HepG2 (cell line): ENCODE measurements around the gene RNASE13. TPM values are rescaled to one million over a fixed set of nuclear protein-coding genes. Genes with fewer than 3 reads are reported as not detected.
A peak's percentile ranks its signal among the peaks of the same experiment; 100 is the strongest.

ENCODE experiments used
- ATF7 ChIP-seq, 2 experiments: fragments of 450-650 bp in 1 of 2; sonication (generic) in 1 of 2; formaldehyde crosslinking in 1 of 2; IDR thresholded peaks; 2 replicates each; pipeline versions ENCODE4 v1.4.0 to v1.6.1; 2016 to 2020; ENCODE audit warnings: antibody characterized with exemption in 1 of 2, mild to moderate bottlenecking in 1 of 2, missing genetic modification reagents in 1 of 2
- ELK4 ChIP-seq: sonication (generic); formaldehyde crosslinking; IDR thresholded peaks from 2 replicates; pipeline ENCODE4 v1.9.0; 2021; ENCODE audit warnings: missing genetic modification reagents, borderline replicate concordance
- GTF3A ChIP-seq: sonication (generic); formaldehyde crosslinking; conservative IDR thresholded peaks from 2 replicates; pipeline ENCODE4 v1.4.0; 2020; ENCODE audit warnings: mild to moderate bottlenecking, missing genetic modification reagents
- MED13 ChIP-seq: sonication (generic); formaldehyde crosslinking; IDR thresholded peaks from 2 replicates; pipeline ENCODE4 v1.5.0; 2020; ENCODE audit warnings: missing genetic modification reagents
- NAIF1 ChIP-seq: sonication (generic); formaldehyde crosslinking; IDR thresholded peaks from 2 replicates; pipeline ENCODE4 v1.5.0; 2020; ENCODE audit warnings: mild to moderate bottlenecking, missing genetic modification reagents, borderline replicate concordance
- RERE ChIP-seq: IDR thresholded peaks from 2 replicates; pipeline ENCODE4 v1.6.1; 2016; ENCODE audit warnings: low read depth, missing genetic modification reagents, missing compliant biosample characterization
- RNF2 ChIP-seq: fragments of 450-650 bp; conservative IDR thresholded peaks from 2 replicates; pipeline ENCODE4 v1.6.1; 2016; ENCODE audit warnings: low read depth
- TFDP2 ChIP-seq: sonication (generic); formaldehyde crosslinking; IDR thresholded peaks from 2 replicates; pipeline ENCODE4 v1.4.0; 2020; ENCODE audit warnings: missing genetic modification reagents
- ZNF329 ChIP-seq: sonication (generic); formaldehyde crosslinking; IDR thresholded peaks from 2 replicates; pipeline ENCODE4 v1.9.0; 2021; ENCODE audit warnings: low read depth, mild to moderate bottlenecking, missing genetic modification reagents
- ZNF367 ChIP-seq: sonication (generic); formaldehyde crosslinking; IDR thresholded peaks from 2 replicates; pipeline ENCODE4 v1.4.0; 2020; ENCODE audit warnings: missing genetic modification reagents, borderline replicate concordance
- ZNF616 ChIP-seq: sonication (generic); formaldehyde crosslinking; IDR thresholded peaks from 2 replicates; pipeline ENCODE4 v1.5.0; 2020; ENCODE audit warnings: low read depth, mild to moderate bottlenecking, missing genetic modification reagents
- ZNF674 ChIP-seq: sonication (generic); formaldehyde crosslinking; IDR thresholded peaks from 2 replicates; pipeline ENCODE4 v1.5.0; 2020; ENCODE audit warnings: low read depth, mild to moderate bottlenecking, missing genetic modification reagents
- ZNF720 ChIP-seq: sonication (generic); formaldehyde crosslinking; IDR thresholded peaks from 2 replicates; pipeline ENCODE4 v1.4.0; 2020; ENCODE audit warnings: missing genetic modification reagents
- ZNF781 ChIP-seq: sonication (generic); formaldehyde crosslinking; IDR thresholded peaks from 2 replicates; pipeline ENCODE4 v1.5.1; 2020; ENCODE audit warnings: borderline replicate concordance, mild to moderate bottlenecking, missing genetic modification reagents; ENCODE audit errors: not compliant biosample characterization
- ZNF788 ChIP-seq: sonication (generic); formaldehyde crosslinking; IDR thresholded peaks from 2 replicates; pipeline ENCODE4 v1.5.0; 2020; ENCODE audit warnings: mild to moderate bottlenecking, missing genetic modification reagents, borderline replicate concordance
- ZNF878 ChIP-seq: sonication (generic); formaldehyde crosslinking; IDR thresholded peaks from 2 replicates; pipeline ENCODE4 v1.8.1; 2023; ENCODE audit warnings: mild to moderate bottlenecking, missing genetic modification reagents, moderate library complexity
- polyA plus RNA-seq, 8 experiments: library from polyadenylated mRNA; depleted of rRNA in 3 of 8; stranded (reverse) in 7 of 8; unstranded in 1 of 8; fragments of >200 nt; fragmentation: Illumina TruSeq in 4 of 8; extraction: Trizol in 4 of 8; gene quantifications; 2 replicates each; pipeline versions ENCODE4 v1.2.1 to v1.2.3, GENCODE V29; 2011 to 2016; ENCODE audit warnings: low read depth in 4 of 8, missing spikeins in 1 of 8, mixed read lengths in 1 of 8; ENCODE audit not compliant: insufficient read depth in 1 of 8
- total RNA-seq, 5 experiments: library from RNA; depleted of rRNA; stranded (reverse); fragments of >200 nt; fragmentation: Illumina TruSeq; extraction: Trizol; gene quantifications; 2 replicates each; pipeline ENCODE4 v1.2.3, GENCODE V29; 2016; ENCODE audit warnings: low read depth in 1 of 5

Gene RNASE13
- total and polyA plus RNA-seq, 2 of the 13 experiments (the other 11 are each of a cell fraction or from before 2014, with no cell fraction given) = 1.0 TPM; not detected in 1

GRCh38 chr14:21069388-21070082 lies 34.9 kb upstream of the RNASE13 start (continued):
- TF ChIP-seq TFDP2 (CRISPR knock-in tag) (peak; percentile 93), RERE (CRISPR knock-in tag) (no peak), MED13 (CRISPR knock-in tag) (no peak), ZNF367 (no peak), ZNF720 (CRISPR knock-in tag) (no peak), ZNF781 (peak; percentile 35), ZNF329 (CRISPR knock-in tag) (no peak), NAIF1 (no peak), ZNF674 (CRISPR knock-in tag) (no peak), ZNF878 (no peak), ATF7 (IDR thresholded peaks at IDR 0.05) (no peak), ATF7 (CRISPR knock-in tag; IDR thresholded peaks at IDR 0.05) (0 out of 2 replicates have a peak, but pooled peaks have one; percentile 43), ELK4 (CRISPR knock-in tag) (no peak), RNF2 (peak; percentile 69; the same call in 1 of the 2 replicates), GTF3A (CRISPR knock-in tag) (no peak), ZNF788 (CRISPR knock-in tag) (peak; percentile 80; the same call in 1 of the 2 replicates), ZNF616 (CRISPR knock-in tag) (0 out of 2 replicates have a peak, but pooled peaks have one; percentile 23)
